ENCODE results near the gene NIPA2. TPM values are rescaled to one million over a fixed set of nuclear protein-coding genes. Genes with fewer than 3 reads are reported as not detected.

NIPA2 gene
- total RNA-seq, 1 donor from 2014 or later, result 35.1 TPM

- ATAC-seq (no peak), DNase-seq (ENCODE audit: low spot score) (no peak)
- intact Hi-C loops (cut with DNase I), result no loop called here
These were observed 51.8 kb downstream of the NIPA2 start for GRCh38 chr15:22890296-22890695.

DNA sequence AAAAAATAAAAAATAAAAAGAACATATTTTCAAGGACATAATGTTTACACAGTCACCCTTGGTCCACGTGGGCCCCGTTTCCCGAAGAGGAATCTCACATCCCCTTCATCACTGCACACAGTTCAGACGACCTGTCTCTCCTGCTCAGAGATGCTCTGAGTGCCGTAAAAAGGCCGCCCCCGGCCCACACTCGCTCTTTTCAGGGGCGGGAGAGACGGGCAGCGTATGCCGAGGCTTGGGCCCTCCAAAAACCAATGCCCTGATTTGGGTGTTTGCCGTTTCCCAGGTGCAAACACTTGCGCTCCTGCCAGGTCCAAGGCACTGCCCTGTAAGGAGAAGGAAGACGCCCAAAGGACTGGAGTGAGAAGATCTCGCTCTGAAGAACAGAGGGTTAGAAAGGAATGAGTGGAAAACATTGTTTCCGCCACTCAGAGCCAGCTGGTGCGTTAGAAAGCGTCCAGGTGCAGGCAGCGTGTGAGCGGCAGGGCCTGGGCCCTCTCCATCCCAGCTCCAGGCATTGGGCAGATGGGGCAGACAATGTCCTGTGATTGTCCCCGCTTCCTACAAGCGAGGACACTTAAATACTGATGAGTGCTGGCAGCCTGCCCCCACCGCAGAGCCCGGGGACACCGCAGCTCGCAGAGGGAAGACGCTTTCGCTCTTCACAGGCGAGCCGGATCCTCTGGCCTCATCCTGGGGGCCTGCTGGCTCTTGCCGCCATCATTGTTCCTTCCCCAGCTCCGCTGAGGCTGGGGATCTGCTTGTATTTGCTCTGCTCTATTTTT is 53.2 kb downstream of the NIPA2 start:
- no peak for DNase-seq (ENCODE audit: low spot score)
- no peak for ATAC-seq
- intact Hi-C loops (cut with DNase I), result no loop called here

DNA sequence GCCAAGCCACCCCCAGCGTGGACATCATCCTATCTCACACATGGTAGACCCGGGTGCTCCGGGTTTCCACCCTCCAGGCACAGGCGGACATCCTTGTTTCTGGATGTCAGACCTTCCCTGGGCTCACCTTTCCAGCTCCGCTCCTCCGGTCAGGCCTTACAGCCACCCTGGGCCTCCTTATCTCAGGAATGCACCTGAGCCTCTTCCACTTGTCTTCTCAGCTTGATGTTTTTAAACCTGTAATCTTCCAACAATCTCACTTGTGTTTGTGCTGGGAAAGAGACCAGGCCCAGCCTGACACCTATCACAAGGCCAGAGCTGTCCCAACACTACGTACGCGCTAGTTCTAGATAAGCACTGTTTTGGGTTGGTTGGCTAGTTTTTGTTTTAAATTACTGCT is 53.9 kb downstream of the NIPA2 start:
- ATAC-seq (no peak), DNase-seq (ENCODE audit: low spot score) (no peak)
- intact Hi-C loops (cut with DNase I), result no loop called here

- DNase-seq (ENCODE audit: low spot score), result no peak
- intact Hi-C loops (cut with DNase I), result no loop called here
- no peak for ATAC-seq
These were observed 54.6 kb downstream of the NIPA2 start for GRCh38 chr15:22893081-22893480.

DNA sequence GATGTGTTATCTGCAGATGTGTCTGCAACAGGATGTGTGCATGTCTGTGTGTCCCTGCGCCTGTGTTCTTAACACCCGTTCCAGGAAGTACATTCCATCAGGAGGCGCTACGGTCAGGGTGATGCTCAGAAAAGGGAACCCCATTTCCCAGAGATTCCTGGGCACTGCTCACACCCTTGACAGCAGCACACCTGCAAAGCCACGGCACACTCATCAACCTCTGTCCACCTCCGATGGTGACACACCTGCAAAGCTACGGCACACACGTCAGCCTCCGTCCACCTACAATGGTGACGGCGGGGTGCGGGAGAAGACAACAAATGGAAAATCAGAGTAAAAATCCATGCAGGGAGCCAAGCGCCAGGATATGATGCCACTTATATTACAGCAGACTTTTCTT is 55.4 kb downstream of the NIPA2 start:
- DNase-seq (ENCODE audit: low spot score) (no peak), ATAC-seq (no peak)
- intact Hi-C loops (cut with DNase I), result no loop called here

DNA sequence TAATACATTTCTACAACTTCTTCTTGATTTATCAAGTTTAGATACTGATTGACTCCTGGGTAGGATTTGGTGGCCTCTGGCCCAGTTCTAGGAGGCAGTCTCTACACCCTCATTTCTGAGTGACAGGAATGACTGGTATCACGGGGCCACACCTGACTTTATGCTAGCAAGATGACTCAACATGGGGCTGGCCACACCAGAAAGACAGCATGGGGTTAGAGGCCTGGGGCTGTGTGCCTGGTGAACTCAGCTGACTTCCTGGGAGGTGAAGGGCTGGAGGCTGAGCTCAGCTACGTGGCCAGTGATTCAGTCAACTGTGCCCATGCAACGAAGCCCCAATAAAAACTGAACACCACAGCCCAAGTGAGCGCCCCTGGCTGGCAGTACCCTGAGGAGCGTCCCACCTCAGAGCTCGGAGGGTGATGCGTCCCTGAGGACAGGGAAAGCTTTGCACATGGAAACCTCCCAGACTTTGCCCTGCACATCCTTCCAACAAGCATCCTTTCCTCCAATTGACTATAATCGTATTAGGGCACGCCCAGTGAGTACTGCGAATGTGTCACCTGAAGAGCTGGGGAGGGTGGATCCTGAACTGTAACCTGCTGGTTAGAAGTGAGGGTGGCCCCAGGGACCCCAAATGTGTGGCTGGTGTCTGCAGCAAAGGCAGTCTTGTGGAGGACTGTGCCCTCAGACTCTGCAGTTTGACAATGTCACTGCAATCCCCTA is 57.2 kb downstream of the NIPA2 start:
- intact Hi-C loops (cut with DNase I), result no loop called here
- no peak for DNase-seq (ENCODE audit: low spot score)
- ATAC-seq, result no peak

- DNase-seq (ENCODE audit: low spot score), result no peak
- ATAC-seq, result no peak
- intact Hi-C loops (cut with DNase I), result no loop called here
These were observed 63.6 kb downstream of the NIPA2 start for GRCh38 chr15:22902046-22902445.

DNA sequence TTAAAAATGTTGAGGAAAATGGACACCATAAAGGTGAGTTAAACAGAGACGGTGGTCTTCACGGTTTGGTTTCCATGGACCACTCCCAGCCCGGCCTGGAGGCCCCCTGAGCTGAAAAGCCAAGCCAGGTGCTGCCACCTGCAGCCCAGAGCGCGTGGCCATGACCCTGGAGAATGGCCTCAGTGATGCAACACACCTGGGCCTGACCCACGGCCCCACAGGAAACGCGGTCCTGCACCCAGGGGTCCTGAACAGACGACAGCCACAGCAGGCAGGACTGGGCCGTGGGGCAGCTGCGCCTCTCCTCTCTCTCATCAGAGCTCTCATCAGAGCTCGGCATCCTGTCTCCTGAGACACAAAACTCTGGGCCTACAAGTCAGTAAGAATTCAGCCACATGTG is 64.1 kb downstream of the NIPA2 start:
- no peak for DNase-seq (ENCODE audit: low spot score)
- ATAC-seq, result no peak
- intact Hi-C loops (cut with DNase I), result no loop called here

- DNase-seq (ENCODE audit: low spot score), result no peak
These were observed 64.5 kb downstream of the NIPA2 start for GRCh38 chr15:22902981-22903380.

DNA sequence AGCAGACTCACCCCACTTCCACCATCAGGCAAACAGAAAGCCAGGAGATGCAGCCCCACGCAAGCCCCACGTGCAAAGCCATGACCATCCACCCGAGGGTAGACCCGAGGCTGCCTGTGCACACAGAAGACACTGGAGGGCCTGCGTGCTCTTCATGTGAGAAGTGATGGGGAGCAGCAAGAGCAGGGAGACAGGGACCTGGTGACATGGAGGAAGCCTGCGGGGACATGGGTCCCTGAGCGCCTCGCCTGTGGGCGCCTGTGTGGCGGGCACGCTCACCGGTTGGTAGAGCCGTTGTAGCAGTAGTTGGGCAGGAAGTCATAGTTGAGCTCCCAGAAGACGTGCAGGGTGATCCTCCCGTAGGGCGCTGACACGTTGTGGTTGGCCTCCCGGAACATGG is 65.0 kb downstream of the NIPA2 start:
- intact Hi-C loops (cut with DNase I), result no loop called here
- DNase-seq (ENCODE audit: low spot score) (no peak), ATAC-seq (no peak)

More at GRCh38 chr15:22902981-22903380, 64.5 kb downstream of the NIPA2 start:
- intact Hi-C loops (cut with DNase I), result no loop called here
- peak; percentile 31 for ATAC-seq

GRCh38 chr15:22903961-22904534 is 65.6 kb downstream of the NIPA2 start:
- DNase-seq (ENCODE audit: low spot score) (no peak), ATAC-seq (no peak)
- intact Hi-C loops (cut with DNase I), result no loop called here

GRCh38 chr15:22904736-22905135 is 66.3 kb downstream of the NIPA2 start:
- ATAC-seq, result no peak
- no peak for DNase-seq (ENCODE audit: low spot score)
- intact Hi-C loops (cut with DNase I), result no loop called here

- intact Hi-C loops (cut with DNase I), result no loop called here
- no peak for DNase-seq (ENCODE audit: low spot score)
These were observed 68.9 kb downstream of the NIPA2 start for GRCh38 chr15:22907161-22907950.

DNA sequence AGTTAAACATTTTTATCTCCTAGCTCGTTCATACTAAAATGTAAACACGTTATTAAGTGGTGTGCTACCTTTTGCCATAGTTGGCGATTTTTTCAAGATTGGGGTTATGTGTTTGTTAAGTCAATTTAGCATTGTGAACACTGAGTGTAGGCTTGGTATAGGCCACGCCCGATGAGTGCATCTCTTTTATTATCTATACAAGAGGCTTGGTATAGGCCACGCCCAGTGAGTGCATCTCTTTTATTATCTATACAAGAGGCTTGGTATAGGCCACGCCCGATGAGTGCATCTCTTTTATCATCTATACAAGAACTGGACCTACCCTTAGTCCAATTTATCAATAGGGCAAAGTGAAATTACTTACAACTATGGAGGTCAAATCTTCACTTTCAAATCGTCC is 70.4 kb downstream of the NIPA2 start:
- no peak for ATAC-seq
- DNase-seq (ENCODE audit: low spot score), result no peak
- intact Hi-C loops (cut with DNase I), result no loop called here

More at GRCh38 chr15:22907161-22907950, 68.9 kb downstream of the NIPA2 start:
- ATAC-seq, result no peak

DNA sequence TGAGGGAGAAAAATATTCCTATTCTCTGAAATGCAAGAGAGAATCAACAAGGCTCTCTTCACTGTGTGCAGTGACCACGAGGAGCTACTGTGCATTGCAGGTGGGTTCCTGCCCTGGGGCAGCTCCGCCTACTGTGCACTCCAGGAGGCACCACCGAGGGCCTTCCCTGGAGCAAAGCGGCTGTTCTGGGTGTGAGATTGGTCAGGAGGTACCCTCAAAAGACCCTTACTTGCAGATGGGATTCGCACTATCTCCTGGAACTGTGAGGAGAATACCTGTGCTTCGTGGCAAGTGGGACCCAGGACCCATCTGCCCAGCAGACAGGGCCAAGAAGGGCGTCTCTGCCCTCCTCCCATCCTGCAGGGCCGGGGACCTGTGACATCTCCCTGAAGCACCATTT is 72.8 kb downstream of the NIPA2 start:
- ATAC-seq, result no peak
- intact Hi-C loops (cut with DNase I), result no loop called here
- no peak for DNase-seq (ENCODE audit: low spot score)

GRCh38 chr15:22912256-22912655 is 73.8 kb downstream of the NIPA2 start:
- intact Hi-C loops (cut with DNase I), result no loop called here
- DNase-seq (ENCODE audit: low spot score) (no peak), ATAC-seq (no peak)

GRCh38 chr15:22913646-22914380 is 75.3 kb downstream of the NIPA2 start:
- no peak for ATAC-seq
- DNase-seq (ENCODE audit: low spot score), result no peak
- intact Hi-C loops (cut with DNase I), result no loop called here

GRCh38 chr15:22915866-22916515 is 77.5 kb downstream of the NIPA2 start:
- DNase-seq (ENCODE audit: low spot score) (no peak), ATAC-seq (no peak)
- intact Hi-C loops (cut with DNase I), result no loop called here
